ENCODE results near the gene RHOU.

DNA sequence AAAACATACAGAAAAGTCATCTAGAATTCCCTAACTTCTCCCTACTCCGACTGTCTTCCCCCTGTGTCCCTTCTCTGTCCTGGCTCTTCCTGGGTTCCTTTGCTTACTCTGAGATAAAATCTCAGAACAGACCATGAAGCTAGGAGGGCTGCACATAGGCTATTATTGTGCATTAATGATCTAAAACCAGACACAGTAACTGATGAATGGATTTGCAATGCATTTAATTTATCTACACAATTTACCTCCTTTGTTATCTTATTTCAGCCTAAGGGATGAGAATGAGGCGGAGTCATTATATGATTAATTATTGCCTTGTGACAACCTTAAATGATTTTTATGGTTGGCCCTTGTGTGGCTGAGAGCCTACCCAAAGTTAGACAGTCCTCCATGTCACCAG lies 14.5 kb downstream of the RHOU start:
- TF ChIP-seq CTCF (IDR thresholded peaks at IDR 0.05) (no peak), ZFX (IDR thresholded peaks at IDR 0.05; ENCODE audit: borderline replicate concordance) (no peak)

Data from 22Rv1 (cell line).